Fibroblast of skin of abdomen (primary cell): Measurements from ENCODE around the gene BMP7.
A peak's percentile ranks its signal among the peaks of the same experiment; 100 is the strongest.
"Not testable (repeated sequence)": the region's sequence is repeated elsewhere in the genome, so short reads cannot be mapped to it uniquely, and the experiment has no call there.

Source experiments
- DNase-seq: peaks from one replicate; pipeline ENCODE4 v3.0.0-alpha.2; 2013

Gene BMP7

GRCh38 chr20:57210054-57210910 lies 56.2 kb downstream of the BMP7 start:
- no peak for DNase-seq

GRCh38 chr20:57209413-57209812 lies 57.0 kb downstream of the BMP7 start:
- DNase-seq = no peak

- DNase-seq = no peak
These were observed 58.2 kb downstream of the BMP7 start for GRCh38 chr20:57208198-57208597.

- no peak for DNase-seq
These were observed 59.2 kb downstream of the BMP7 start for GRCh38 chr20:57207251-57207650.

GRCh38 chr20:57205606-57206219 lies 60.7 kb downstream of the BMP7 start:
- peak; percentile 69 for DNase-seq

- no peak for DNase-seq
These were observed 62.5 kb downstream of the BMP7 start for GRCh38 chr20:57203986-57204385.

DNA sequence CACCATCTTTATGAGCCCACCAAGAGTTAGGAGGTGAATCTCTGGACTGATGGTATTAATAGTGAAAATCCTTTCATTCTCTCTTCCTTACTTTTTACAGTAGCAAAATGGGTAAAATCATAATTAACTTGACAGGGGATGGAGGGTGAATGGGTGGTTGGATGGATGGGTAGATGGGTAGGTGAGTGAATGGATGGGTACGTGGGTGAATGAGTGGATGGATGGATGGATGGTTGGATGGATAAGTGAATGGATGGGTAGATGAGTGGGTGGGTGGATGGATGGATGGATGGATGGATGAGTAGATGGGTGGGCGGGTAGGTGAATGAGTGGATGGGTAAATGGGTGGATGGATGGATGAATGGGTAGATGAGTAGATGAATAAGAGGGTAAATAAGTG lies 63.2 kb downstream of the BMP7 start:
- DNase-seq = no peak

- DNase-seq = no peak
These were observed 64.1 kb downstream of the BMP7 start for GRCh38 chr20:57202309-57202708.

- no peak for DNase-seq
These were observed 65.4 kb downstream of the BMP7 start for GRCh38 chr20:57200882-57201695.

GRCh38 chr20:57199656-57200405 lies 66.6 kb downstream of the BMP7 start:
- DNase-seq = no peak

DNA sequence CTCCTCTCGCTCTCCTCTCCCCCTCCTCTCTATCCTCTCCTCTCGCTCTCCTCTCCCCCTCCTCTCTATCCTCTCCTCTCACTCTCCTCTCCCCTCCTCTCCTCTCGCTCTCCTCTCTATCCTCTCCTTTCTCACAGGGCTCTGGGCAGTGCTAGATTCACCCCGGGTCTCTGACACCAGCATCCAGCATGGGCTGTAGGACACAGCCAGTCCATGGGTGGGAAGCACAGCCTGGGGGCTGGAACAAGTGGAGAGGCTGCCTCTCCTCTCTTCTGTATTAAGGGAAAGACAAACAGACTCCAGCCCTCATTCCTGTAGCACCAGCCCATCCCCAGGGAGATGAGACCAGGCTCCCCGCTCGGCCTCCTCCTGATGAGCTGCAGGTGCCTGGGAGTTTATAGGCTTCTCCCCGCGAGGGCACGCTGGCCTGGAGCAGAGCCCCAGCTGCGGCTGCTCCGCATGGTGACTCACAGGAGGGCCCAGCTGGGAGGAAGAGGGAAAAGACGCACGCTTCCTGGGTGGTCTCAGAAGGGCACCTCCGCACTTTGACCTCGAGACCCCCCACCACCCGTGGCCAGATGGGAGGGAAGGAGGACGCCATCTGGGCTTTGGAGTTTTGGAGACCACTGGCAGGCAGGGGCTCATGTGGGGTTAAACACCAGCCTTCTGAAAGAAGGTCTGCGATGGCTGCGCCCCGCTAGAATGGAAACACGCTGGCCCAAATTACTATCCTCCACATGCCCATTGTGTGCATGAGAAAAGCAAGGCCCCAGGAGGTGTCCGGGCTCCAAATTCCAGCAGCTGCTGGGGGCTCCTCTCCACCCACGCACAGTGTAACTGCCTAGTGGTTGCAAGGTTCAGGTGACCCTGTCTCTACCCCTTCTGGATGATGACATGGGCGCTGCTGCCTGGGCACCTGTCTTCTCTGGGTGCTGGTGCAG lies 68.0 kb downstream of the BMP7 start:
- DNase-seq = peak; percentile 13

- DNase-seq = no peak
These were observed 68.9 kb downstream of the BMP7 start for GRCh38 chr20:57197352-57198131.

- DNase-seq = peak; percentile 46
These were observed 70.9 kb downstream of the BMP7 start for GRCh38 chr20:57195469-57196100.

DNA sequence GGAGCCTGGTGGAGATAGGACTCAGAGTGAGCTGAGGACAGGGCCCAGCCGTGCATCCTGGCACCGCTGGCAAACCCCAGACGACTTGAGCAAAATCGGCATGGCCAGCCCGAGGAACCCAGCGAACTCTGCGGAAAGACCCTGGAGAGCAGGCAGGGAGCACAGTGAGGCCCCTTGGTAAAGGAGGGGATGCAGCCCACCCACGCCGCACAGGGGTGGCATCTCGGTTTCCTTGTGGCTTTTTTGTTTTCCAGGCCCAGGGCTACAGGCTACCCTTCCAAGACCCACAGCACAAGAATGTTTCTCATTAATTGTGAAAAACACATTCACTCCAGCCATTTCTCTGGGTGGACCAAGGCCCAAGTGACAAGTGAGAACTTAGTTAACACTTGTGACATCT lies 71.4 kb downstream of the BMP7 start:
- no peak for DNase-seq

GRCh38 chr20:57194154-57194553 lies 72.3 kb downstream of the BMP7 start:
- no peak for DNase-seq

- DNase-seq = no peak
These were observed 73.3 kb downstream of the BMP7 start for GRCh38 chr20:57193094-57193493.

DNA sequence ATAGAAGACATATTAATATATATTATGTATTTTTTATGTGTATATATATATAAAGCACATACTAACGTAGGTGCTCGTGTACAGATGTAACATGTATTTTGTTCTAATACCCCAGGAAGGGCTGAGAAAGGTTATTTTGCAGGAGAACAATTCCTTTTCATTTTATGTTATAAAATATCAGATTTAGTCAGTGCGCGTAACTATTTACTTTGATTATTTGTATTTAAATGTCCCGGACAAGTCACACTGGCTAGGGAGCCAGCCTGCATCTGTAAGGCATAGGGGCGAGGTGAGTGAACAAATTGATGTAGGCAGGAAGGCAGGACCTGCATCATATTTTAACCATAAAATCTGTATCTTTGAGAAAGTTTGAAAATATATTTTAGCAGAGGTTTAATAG lies 74.1 kb downstream of the BMP7 start:
- DNase-seq = no peak

- DNase-seq = not testable (repeated sequence)
These were observed 75.2 kb downstream of the BMP7 start for GRCh38 chr20:57191265-57191638.

- DNase-seq = peak; percentile 3
These were observed 75.7 kb downstream of the BMP7 start for GRCh38 chr20:57190536-57191264.
